Gastrocnemius medialis (tissue), 4 donors: ENCODE results near the gene AK2.
"Not testable (repeated sequence)": the region's sequence is repeated elsewhere in the genome, so short reads cannot be mapped to it uniquely, and the experiment has no call there.

Experiments used
- CTCF ChIP-seq, 5 experiments: fragments of 450-650 bp in 3 of 5; fragments of 200-600 bp in 2 of 5; sonication (generic) in 2 of 5; IDR thresholded peaks in 4 of 5; conservative IDR thresholded peaks in 1 of 5; 1 replicate in 4 of 5; 2 replicates in 1 of 5; pipeline ENCODE4 v1.5.1; 2016 to 2019; ENCODE audit warnings: antibody characterized with exemption in 5 of 5, mild to moderate bottlenecking in 3 of 5, moderate library complexity in 3 of 5
- POLR2A ChIP-seq, 2 donors: fragments of 450-650 bp; IDR thresholded peaks; one replicate each; pipeline ENCODE4 v1.6.1; 2017; ENCODE audit warnings: antibody characterized with exemption in 2 of 2, mild to moderate bottlenecking in 2 of 2, moderate library complexity in 2 of 2

GRCh38 chr1:33066477-33066876 lies 29.8 kb upstream of the AK2 start:
- not testable (repeated sequence) for TF ChIP-seq CTCF (IDR thresholded peaks at IDR 0.05 in 4 of 5, conservative IDR thresholded peaks at IDR 0.05 in 1 of 5); POLR2A (IDR thresholded peaks at IDR 0.05)
